Prostate gland (tissue), 2 donors: ENCODE results near the gene CYP1A2.

Source experiments
- POLR2AphosphoS5 ChIP-seq: sonication (generic); formaldehyde crosslinking; IDR thresholded peaks from one replicate; pipeline ENCODE4 v1.6.1; 2017; ENCODE audit warnings: antibody characterized with exemption
- TF ChIP-seq, protein P1 (sequence below), 4 experiments: fragments of 200-600 bp in 2 of 4; fragments of 450-650 bp in 2 of 4; sonication (generic) in 2 of 4; IDR thresholded peaks; 1 replicate in 3 of 4; 2 replicates in 1 of 4; pipeline ENCODE4 v1.5.1; 2016 to 2019; ENCODE audit warnings: antibody characterized with exemption in 4 of 4, mild to moderate bottlenecking in 2 of 4, moderate library complexity in 2 of 4

DNA sequence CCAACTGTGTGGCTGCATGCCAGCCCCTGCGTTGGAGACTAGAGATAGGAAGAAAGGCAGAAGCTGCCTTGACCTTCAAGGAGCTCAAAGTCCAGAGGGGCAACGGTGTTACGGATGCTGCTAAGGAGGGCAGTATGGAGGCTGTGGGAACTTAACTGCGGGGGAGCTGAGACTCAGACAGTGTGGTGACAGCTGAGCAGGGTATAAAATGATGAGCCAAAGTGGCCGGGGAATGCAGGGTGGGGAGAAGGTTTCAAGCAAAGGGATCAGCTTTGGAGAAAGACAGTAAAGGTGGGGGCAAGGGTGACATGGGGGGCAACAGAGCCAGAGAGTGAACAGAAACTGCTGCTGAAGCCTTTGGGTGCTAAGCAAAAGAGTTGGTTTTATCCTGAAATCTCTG is 6.2 kb upstream of the CYP1A2 start:
- TF ChIP-seq, protein P1, sequence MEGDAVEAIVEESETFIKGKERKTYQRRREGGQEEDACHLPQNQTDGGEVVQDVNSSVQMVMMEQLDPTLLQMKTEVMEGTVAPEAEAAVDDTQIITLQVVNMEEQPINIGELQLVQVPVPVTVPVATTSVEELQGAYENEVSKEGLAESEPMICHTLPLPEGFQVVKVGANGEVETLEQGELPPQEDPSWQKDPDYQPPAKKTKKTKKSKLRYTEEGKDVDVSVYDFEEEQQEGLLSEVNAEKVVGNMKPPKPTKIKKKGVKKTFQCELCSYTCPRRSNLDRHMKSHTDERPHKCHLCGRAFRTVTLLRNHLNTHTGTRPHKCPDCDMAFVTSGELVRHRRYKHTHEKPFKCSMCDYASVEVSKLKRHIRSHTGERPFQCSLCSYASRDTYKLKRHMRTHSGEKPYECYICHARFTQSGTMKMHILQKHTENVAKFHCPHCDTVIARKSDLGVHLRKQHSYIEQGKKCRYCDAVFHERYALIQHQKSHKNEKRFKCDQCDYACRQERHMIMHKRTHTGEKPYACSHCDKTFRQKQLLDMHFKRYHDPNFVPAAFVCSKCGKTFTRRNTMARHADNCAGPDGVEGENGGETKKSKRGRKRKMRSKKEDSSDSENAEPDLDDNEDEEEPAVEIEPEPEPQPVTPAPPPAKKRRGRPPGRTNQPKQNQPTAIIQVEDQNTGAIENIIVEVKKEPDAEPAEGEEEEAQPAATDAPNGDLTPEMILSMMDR (IDR thresholded peaks at IDR 0.05), result no peak
- TF ChIP-seq POLR2AphosphoS5, result no peak
